Parathyroid adenoma (tissue), 2 donors: ENCODE results near the gene ARL2.

Experiments used
- H2AFZ ChIP-seq: fragments of 300-600 bp; sonication (generic); one replicate; pipeline ENCODE4 v1.7.0; 2017; ENCODE audit warnings: antibody characterized with exemption, mild to moderate bottlenecking
- H3K27ac ChIP-seq: fragments of 300-600 bp; sonication (generic); one replicate; pipeline ENCODE4 v1.7.0; 2017
- H3K27me3 ChIP-seq: fragments of 300-600 bp; sonication (generic); one replicate; pipeline ENCODE4 v1.7.0; 2017; ENCODE audit warnings: low read length; ENCODE audit not compliant: control insufficient read depth, insufficient read depth
- H3K36me3 ChIP-seq: fragments of 300-600 bp; sonication (generic); one replicate; pipeline ENCODE4 v1.7.0; 2017; ENCODE audit warnings: low read length; ENCODE audit not compliant: control insufficient read depth, insufficient read depth
- H3K4me1 ChIP-seq: fragments of 300-600 bp; sonication (generic); one replicate; pipeline ENCODE4 v1.7.0; 2017; ENCODE audit warnings: control low read depth
- H3K4me2 ChIP-seq: fragments of 300-600 bp; sonication (generic); one replicate; pipeline ENCODE4 v1.7.0; 2017; ENCODE audit warnings: low read length
- H3K4me3 ChIP-seq: fragments of 300-600 bp; sonication (generic); one replicate; pipeline ENCODE4 v1.7.0; 2017; ENCODE audit warnings: low read depth, low read length
- H3K79me2 ChIP-seq: fragments of 300-600 bp; sonication (generic); one replicate; pipeline ENCODE4 v1.7.0; 2017; ENCODE audit warnings: control low read depth
- H3K9ac ChIP-seq: fragments of 300-600 bp; sonication (generic); one replicate; pipeline ENCODE4 v1.7.0; 2017; ENCODE audit warnings: mild to moderate bottlenecking
- H3K9me3 ChIP-seq: fragments of 300-600 bp; sonication (generic); one replicate; pipeline ENCODE4 v1.7.0; 2017; ENCODE audit warnings: low read length; ENCODE audit not compliant: control insufficient read depth
- TF ChIP-seq, protein P1 (sequence below): fragments of 300-600 bp; sonication (generic); IDR thresholded peaks from one replicate; pipeline ENCODE4 v1.7.0; 2017; ENCODE audit warnings: antibody characterized with exemption, mild to moderate bottlenecking
- donor health status: primary hyperparathyroidism.

ARL2 gene

DNA sequence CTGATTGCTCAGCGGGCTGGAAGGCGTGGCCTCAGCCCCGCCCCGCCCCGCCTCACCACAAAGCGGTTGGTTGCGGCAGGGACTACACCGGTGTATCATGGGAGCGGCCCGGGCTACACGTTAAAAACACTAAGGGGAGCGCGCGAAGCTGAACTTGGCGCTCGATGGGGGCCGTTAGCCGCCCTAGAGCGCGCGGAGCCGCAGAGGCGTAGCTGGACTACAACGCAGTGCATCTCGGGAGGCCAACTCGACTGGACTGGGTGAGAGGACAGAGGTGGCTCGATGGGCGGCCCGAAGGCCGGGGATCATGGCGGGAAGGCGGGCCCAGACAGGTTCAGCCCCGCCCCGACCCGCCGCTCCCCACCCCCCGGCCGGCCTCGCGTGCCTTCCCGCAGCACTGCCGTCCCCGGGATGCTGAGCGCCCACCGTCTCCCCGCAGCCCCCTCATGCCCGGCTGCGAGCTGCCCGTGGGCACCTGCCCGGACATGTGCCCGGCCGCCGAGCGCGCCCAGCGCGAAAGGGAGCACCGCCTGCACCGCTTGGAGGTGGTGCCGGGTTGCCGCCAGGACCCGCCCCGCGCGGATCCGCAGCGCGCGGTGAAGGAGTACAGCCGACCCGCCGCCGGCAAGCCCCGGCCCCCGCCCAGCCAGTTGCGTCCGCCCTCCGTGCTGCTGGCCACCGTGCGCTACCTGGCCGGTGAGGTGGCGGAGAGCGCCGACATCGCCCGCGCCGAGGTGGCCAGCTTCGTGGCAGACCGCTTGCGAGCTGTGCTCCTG lies 27.1 kb downstream of the ARL2 start, which contains the start of gene SAC3D1:
Gene SAC3D1 (plus strand): TSS at position 364 of the 776 bp plus-strand sequence. CDS start 83 bp downstream, at position 447.
- TF ChIP-seq, protein P1, sequence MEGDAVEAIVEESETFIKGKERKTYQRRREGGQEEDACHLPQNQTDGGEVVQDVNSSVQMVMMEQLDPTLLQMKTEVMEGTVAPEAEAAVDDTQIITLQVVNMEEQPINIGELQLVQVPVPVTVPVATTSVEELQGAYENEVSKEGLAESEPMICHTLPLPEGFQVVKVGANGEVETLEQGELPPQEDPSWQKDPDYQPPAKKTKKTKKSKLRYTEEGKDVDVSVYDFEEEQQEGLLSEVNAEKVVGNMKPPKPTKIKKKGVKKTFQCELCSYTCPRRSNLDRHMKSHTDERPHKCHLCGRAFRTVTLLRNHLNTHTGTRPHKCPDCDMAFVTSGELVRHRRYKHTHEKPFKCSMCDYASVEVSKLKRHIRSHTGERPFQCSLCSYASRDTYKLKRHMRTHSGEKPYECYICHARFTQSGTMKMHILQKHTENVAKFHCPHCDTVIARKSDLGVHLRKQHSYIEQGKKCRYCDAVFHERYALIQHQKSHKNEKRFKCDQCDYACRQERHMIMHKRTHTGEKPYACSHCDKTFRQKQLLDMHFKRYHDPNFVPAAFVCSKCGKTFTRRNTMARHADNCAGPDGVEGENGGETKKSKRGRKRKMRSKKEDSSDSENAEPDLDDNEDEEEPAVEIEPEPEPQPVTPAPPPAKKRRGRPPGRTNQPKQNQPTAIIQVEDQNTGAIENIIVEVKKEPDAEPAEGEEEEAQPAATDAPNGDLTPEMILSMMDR, result no peak
- no peaks in the 10 kb centered on the region for H3K79me2 ChIP-seq
- no peak within 1 kb of the TSS for H3K9ac ChIP-seq
- peak within 1 kb of the TSS; percentile 63 for H3K4me3 ChIP-seq
- H3K4me1 ChIP-seq, result no peaks in the 10 kb centered on the region
- peak within 1 kb of the TSS; percentile 91 for H2AFZ ChIP-seq
- H3K27ac ChIP-seq, result peak within 1 kb of the TSS; percentile 81
- no peaks in the 10 kb centered on the region for H3K9me3 ChIP-seq
- peak within 1 kb of the TSS; percentile 72 for H3K4me2 ChIP-seq
- no peaks in the 10 kb centered on the region for H3K36me3 ChIP-seq
- no peaks in the 10 kb centered on the region for H3K27me3 ChIP-seq

DNA sequence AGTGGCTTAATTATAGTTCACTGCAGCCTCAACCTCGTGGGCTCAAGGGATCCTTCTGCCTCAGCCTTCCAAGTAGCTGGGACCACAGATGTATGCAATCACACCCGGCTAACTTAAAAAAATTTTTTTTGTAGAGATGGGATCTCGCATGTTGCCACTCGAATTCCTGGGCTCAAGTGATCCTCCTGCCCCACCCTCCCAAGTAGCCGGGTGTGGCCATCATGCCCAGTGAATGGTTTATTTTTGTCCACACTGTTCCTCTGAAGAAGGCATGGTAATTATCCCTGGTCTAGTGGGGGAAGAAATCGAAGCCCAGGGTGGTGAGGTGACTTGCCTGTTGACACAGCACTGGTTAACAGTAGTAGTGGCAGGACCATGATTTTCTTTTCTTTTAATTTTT lies 28.9 kb downstream of the ARL2 start:
- Histone ChIP-seq H3K4me2 (no peak overlapping the region), H3K27me3 (no peaks in the 10 kb centered on the region), H2AFZ (no peak overlapping the region), H3K4me3 (no peak overlapping the region), H3K4me1 (no peaks in the 10 kb centered on the region), H3K9me3 (no peaks in the 10 kb centered on the region), H3K79me2 (no peaks in the 10 kb centered on the region), H3K36me3 (no peaks in the 10 kb centered on the region), H3K9ac (no peak overlapping the region), H3K27ac (no peak overlapping the region)
- TF ChIP-seq, protein P1, result no peak

DNA sequence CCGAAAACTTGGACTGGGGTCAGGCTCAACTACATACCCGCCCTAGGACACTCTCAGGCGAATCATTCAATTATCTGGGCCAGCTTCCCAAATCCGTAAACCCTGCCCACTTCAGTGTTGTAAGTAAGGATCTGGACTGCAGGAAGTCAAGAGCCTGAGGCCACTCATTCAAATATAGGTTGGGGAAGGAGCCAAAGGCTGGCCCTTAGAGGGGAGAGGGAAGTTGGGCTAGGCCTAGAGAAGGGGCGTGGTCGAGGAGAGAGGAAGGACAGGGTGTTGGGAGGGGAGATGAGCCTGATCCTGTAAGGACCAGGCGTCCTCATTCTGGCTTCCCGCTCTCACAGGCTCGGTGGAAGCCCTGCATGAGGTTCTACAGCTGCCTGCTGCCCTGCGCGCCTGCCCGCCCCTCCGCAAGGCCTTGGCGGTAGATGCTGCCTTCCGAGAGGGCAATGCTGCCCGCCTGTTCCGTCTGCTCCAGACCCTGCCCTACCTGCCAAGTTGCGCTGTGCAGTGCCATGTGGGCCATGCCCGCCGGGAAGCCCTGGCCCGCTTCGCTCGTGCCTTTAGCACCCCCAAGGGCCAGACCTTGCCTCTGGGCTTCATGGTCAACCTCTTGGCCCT lies 30.0 kb downstream of the ARL2 start:
- H3K4me3 ChIP-seq, result no peak overlapping the region
- H3K27me3 ChIP-seq, result no peaks in the 10 kb centered on the region
- H3K27ac ChIP-seq, result no peak overlapping the region
- no peaks in the 10 kb centered on the region for H3K79me2 ChIP-seq
- no peak overlapping the region for H2AFZ ChIP-seq
- H3K36me3 ChIP-seq, result no peaks in the 10 kb centered on the region
- no peaks in the 10 kb centered on the region for H3K9me3 ChIP-seq
- H3K4me1 ChIP-seq, result no peaks in the 10 kb centered on the region
- TF ChIP-seq, protein P1, result no peak
- no peak overlapping the region for H3K4me2 ChIP-seq
- H3K9ac ChIP-seq, result no peak overlapping the region

DNA sequence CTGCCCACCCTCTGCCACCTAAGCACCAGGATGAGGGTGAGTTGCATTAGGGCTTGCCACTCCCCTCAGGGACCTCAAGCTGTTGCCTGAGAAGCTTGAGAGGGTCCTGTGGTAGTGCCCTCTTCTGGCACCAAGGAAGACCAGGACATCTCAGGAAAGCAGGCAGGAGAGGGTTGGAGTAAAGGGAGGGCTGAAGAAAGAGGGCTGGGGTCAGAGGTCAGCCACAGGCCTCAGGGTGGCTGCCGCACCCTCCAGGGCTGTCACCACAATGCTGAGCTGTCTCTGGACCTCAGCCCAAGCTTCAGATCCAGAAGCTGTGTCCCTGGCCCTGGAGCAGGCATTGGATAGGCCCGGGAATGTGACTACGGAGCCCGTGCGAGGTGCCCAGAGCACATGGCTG lies 31.1 kb downstream of the ARL2 start:
- Histone ChIP-seq H3K4me3 (no peak overlapping the region), H3K79me2 (no peaks in the 10 kb centered on the region), H3K27ac (no peak overlapping the region), H2AFZ (no peak overlapping the region), H3K9me3 (no peaks in the 10 kb centered on the region), H3K27me3 (no peaks in the 10 kb centered on the region), H3K4me2 (no peak overlapping the region), H3K9ac (no peak overlapping the region), H3K36me3 (no peaks in the 10 kb centered on the region), H3K4me1 (no peaks in the 10 kb centered on the region)
- TF ChIP-seq, protein P1, result no peak
